Natural killer cell (primary cell): ENCODE data around the gene SLC46A3. TPM values are rescaled to one million over a fixed set of nuclear protein-coding genes. Genes with fewer than 3 reads are reported as not detected.
"Not testable (repeated sequence)": the region's sequence is repeated elsewhere in the genome, so short reads cannot be mapped to it uniquely, and the experiment has no call there.

ENCODE experiments used
- ATAC-seq, 3 donors: fragments of 150-1000 bp in 2 of 3; fragments of 200-7000 bp in 1 of 3; cut with Tn5 transposase; 1 replicate in 1 of 3; 2 replicates in 2 of 3; pipeline ENCODE4 v1.10.0; 2021; ENCODE audit warnings: mild to moderate bottlenecking in 2 of 3, moderate library complexity in 2 of 3
- DNase-seq, 2 donors: peaks; one replicate each; pipeline versions ENCODE4 v3.0.0 to v3.0.0-alpha.2; 2013 to 2021; ENCODE audit warnings: mixed read lengths in 1 of 2
- H3K27ac ChIP-seq: one replicate; pipeline ENCODE4 v1.5.1; 2013; ENCODE audit warnings: mild to moderate bottlenecking, low read length
- H3K27me3 ChIP-seq: one replicate; pipeline ENCODE4 v1.6.1; 2013; ENCODE audit warnings: low read length; ENCODE audit not compliant: control insufficient read depth, insufficient read depth
- H3K36me3 ChIP-seq: one replicate; pipeline ENCODE4 v1.6.1; 2013; ENCODE audit warnings: low read length; ENCODE audit not compliant: control insufficient read depth, insufficient read depth
- H3K4me1 ChIP-seq: one replicate; pipeline ENCODE4 v1.6.1; 2013; ENCODE audit warnings: low read length; ENCODE audit not compliant: control insufficient read depth, insufficient read depth
- H3K4me3 ChIP-seq: one replicate; pipeline ENCODE4 v1.5.1; 2013; ENCODE audit warnings: low read length
- H3K9me3 ChIP-seq: one replicate; pipeline ENCODE4 v1.6.1; 2013; ENCODE audit warnings: low read length; ENCODE audit not compliant: control insufficient read depth, insufficient read depth
- H3K27ac Mint-ChIP-seq, 2 donors: one replicate each; pipeline ENCODE4 v1.8.0; 2022; ENCODE audit warnings: mild to moderate bottlenecking in 2 of 2, mixed read lengths in 2 of 2, moderate library complexity in 1 of 2
- H3K27me3 Mint-ChIP-seq, 2 donors: one replicate each; pipeline ENCODE4 v1.8.0; 2022; ENCODE audit warnings: low read depth in 2 of 2, mixed read lengths in 2 of 2
- H3K36me3 Mint-ChIP-seq: one replicate; pipeline ENCODE4 v1.8.0; 2022; ENCODE audit warnings: mixed read lengths
- H3K4me1 Mint-ChIP-seq, 2 donors: one replicate each; pipeline ENCODE4 v1.8.0; 2022; ENCODE audit warnings: mixed read lengths in 2 of 2
- H3K4me3 Mint-ChIP-seq: one replicate; pipeline ENCODE4 v1.8.0; 2022; ENCODE audit warnings: mild to moderate bottlenecking, moderate library complexity, mixed read lengths
- H3K9me3 Mint-ChIP-seq, 2 donors: one replicate each; pipeline ENCODE4 v1.8.0; 2022; ENCODE audit warnings: mixed read lengths in 2 of 2
- CTCF ChIP-seq: fragments of 200-600 bp; IDR thresholded peaks from one replicate; pipeline ENCODE4 v1.8.0; 2022; ENCODE audit warnings: antibody characterized with exemption
- WGBS: methylation state at CpG from one replicate; pipeline ENCODE4 v1.1.7; 2013; ENCODE audit warnings: missing lambda C conversion rate; ENCODE audit not compliant: insufficient coverage; 5-methylcytosine and 5-hydroxymethylcytosine counted together
- intact Hi-C: fragments of 100-400 bp; cut with micrococcal nuclease; formaldehyde crosslinking; loops from one replicate; pipeline ENCODE4 v1.14.2; 2022
- total RNA-seq, 4 donors: library from RNA; stranded (reverse); fragments of 120-200 nt in 1 of 4; gene quantifications; one replicate each; pipeline versions ENCODE4 v1.2.3 to v1.2.4, GENCODE V29; 2013 to 2022

Gene SLC46A3
- total RNA-seq, 3 donors from 2014 or later (not counting 1 experiment from before 2014, with no cell fraction given), result 9.7 to 16.2 (median 11.9) TPM

DNA sequence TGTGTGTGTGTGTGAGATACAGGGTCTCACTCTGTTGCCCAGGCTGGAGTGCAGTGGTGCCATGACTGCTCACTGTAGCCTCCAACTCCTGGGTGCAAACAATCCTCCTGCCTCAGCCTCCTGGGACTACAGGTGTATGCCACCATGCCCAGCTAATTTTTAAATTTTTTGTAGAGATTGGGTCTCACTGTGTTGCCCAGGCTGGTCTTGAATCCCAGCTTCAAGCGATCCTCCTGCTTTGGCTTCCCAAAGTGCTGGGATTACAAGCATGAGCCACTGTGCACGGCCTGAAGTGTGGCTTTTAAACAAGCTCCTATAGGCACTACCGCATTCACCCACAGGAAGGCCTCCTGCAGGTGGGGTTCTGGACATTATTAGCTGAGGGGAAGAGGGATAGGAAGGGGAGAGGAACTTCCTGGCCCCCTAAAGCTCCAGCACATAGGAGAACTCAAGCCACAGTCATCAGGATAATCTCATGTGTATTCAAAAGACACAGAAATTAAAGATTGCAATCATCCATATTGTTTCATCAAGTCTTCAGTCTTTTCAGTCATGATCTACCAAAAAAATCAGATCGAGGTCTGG is 24.8 kb upstream of the SLC46A3 start:
- WGBS, result 75% methylated on average over 4 of the region's 4 CpGs

DNA sequence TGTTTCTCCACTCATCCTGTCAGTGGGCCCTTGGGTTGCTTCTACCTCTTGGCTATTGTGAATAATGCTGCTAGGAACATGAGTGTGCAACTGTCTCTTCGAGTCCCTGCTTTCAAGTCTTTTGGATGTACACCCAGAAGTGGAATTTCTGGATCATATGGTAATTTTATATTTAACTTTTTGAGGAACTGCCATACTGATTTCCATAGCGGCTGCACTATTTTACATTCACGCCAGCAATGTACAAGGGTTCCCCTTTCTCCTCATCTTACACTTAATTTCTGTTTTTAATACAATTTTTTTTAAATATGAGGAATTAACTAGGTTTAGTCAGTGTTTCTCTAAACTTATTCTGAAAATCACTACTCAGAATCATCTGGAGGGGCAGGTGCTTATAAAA is 24.2 kb upstream of the SLC46A3 start:
- Mint-ChIP-seq H3K9me3 (no peaks in the 10 kb centered on the region), H3K27me3 (peaks cover 10 to 11% of the 10 kb centered on the region in 2 donors), H3K4me1 (peaks cover 0 to 5% of the 10 kb centered on the region in 2 donors), H3K36me3 (no peaks in the 10 kb centered on the region), H3K27ac (no peak overlapping the region), H3K4me3 (no peak overlapping the region)
- 86% methylated on average over 1 of the region's 3 CpGs for WGBS
- Histone ChIP-seq H3K4me3 (no peak overlapping the region), H3K27ac (no peak overlapping the region), H3K4me1 (no peaks in the 10 kb centered on the region), H3K36me3 (no peaks in the 10 kb centered on the region), H3K27me3 (no peaks in the 10 kb centered on the region), H3K9me3 (no peaks in the 10 kb centered on the region)
- DNase-seq, result no peak
- no peak for TF ChIP-seq CTCF
- ATAC-seq, result no peak
- intact Hi-C loops, result no loop called here

More for the DNA sequence above, 24.8 kb upstream of the SLC46A3 start:
- H3K4me1 Mint-ChIP-seq, result peaks cover 0 to 5% of the 10 kb centered on the region in 2 donors
- Histone ChIP-seq H3K36me3 (no peaks in the 10 kb centered on the region), H3K27me3 (no peaks in the 10 kb centered on the region), H3K27ac (no peak overlapping the region), H3K9me3 (no peaks in the 10 kb centered on the region), H3K4me3 (no peak overlapping the region), H3K4me1 (no peaks in the 10 kb centered on the region)
- no peak for TF ChIP-seq CTCF
- no peaks in the 10 kb centered on the region for H3K9me3 Mint-ChIP-seq
- ATAC-seq (no peak), DNase-seq (no peak)
- no peak overlapping the region for H3K27ac Mint-ChIP-seq
- H3K4me3 Mint-ChIP-seq, result no peak overlapping the region
- intact Hi-C loops, result no loop called here
- no peaks in the 10 kb centered on the region for H3K36me3 Mint-ChIP-seq
- H3K27me3 Mint-ChIP-seq, result peaks cover 10 to 11% of the 10 kb centered on the region in 2 donors

DNA sequence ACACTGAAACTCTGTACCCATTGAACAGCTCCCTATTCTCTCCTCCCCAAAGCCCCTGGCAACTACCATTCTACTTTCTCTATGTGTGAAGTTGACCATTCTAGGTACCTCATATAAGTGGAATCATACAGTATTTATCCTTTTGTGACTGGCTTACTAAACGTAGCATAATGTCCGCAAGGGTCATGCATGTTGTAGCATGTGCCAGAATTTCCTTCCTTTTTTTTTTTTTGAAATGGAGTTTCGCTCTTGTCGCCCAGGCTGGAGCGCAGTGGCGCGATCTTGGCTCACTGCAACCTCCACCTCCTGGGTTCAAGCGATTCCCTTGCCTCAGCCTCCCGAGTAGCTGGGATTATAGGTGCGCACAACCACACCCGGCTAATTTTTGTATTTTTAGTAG is 23.7 kb upstream of the SLC46A3 start:
- WGBS, result 73% methylated on average over 11 of the region's 11 CpGs
- H3K4me3 ChIP-seq, H3K9me3 ChIP-seq, H3K36me3 Mint-ChIP-seq, H3K4me1 ChIP-seq, DNase-seq, H3K36me3 ChIP-seq, intact Hi-C loops, H3K9me3 Mint-ChIP-seq, H3K27ac ChIP-seq, H3K27me3 ChIP-seq, ATAC-seq, H3K4me3 Mint-ChIP-seq, H3K27ac Mint-ChIP-seq, H3K4me1 Mint-ChIP-seq: not testable (repeated sequence)
- H3K27me3 Mint-ChIP-seq, result peaks cover 10 to 11% of the 10 kb centered on the region in 2 donors

- Mint-ChIP-seq H3K36me3 (no peaks in the 10 kb centered on the region), H3K27ac (no peak overlapping the region), H3K9me3 (no peaks in the 10 kb centered on the region), H3K27me3 (peaks cover 2 to 9% of the 10 kb centered on the region in 2 donors), H3K4me1 (peaks cover 0 to 5% of the 10 kb centered on the region in 2 donors), H3K4me3 (no peak overlapping the region)
- Histone ChIP-seq H3K4me3 (no peak overlapping the region), H3K9me3 (no peaks in the 10 kb centered on the region), H3K27ac (no peak overlapping the region), H3K27me3 (no peaks in the 10 kb centered on the region), H3K4me1 (no peaks in the 10 kb centered on the region), H3K36me3 (no peaks in the 10 kb centered on the region)
- no peak for TF ChIP-seq CTCF
- no peak for ATAC-seq
- no peak for DNase-seq
- intact Hi-C loops, result no loop called here
- 37% methylated on average over 1 of the region's 1 CpG for WGBS
Observed at GRCh38 chr13:28741084-28741491, 22.3 kb upstream of the SLC46A3 start.
